GM21447 (cell line): ENCODE measurements around the gene ENOX1.

Experiments used
- ATAC-seq: cut with Tn5 transposase; IDR thresholded peaks from one replicate; pipeline ENCODE4 v1.9.1; 2021; ENCODE audit not compliant: unreplicated experiment

Gene ENOX1

GRCh38 chr13:43329702-43330101 lies 457.1 kb downstream of the ENOX1 start:
- no peak for ATAC-seq

GRCh38 chr13:43328907-43329306 lies 457.9 kb downstream of the ENOX1 start:
- ATAC-seq = no peak

- no peak for ATAC-seq
Measured at GRCh38 chr13:43326100-43326499, 460.7 kb downstream of the ENOX1 start.

- ATAC-seq = no peak
Measured at GRCh38 chr13:43325636-43326035, 461.1 kb downstream of the ENOX1 start.

GRCh38 chr13:43324129-43324528 lies 462.6 kb downstream of the ENOX1 start:
- no peak for ATAC-seq

GRCh38 chr13:43319617-43320444 lies 466.9 kb downstream of the ENOX1 start:
- no peak for ATAC-seq

GRCh38 chr13:43316946-43317353 lies 469.8 kb downstream of the ENOX1 start:
- ATAC-seq = peak; percentile 66

GRCh38 chr13:43316281-43316680 lies 470.5 kb downstream of the ENOX1 start:
- ATAC-seq = no peak

- no peak for ATAC-seq
Measured at GRCh38 chr13:43315522-43315921, 471.2 kb downstream of the ENOX1 start.

- no peak for ATAC-seq
Measured at GRCh38 chr13:43309311-43309710, 477.5 kb downstream of the ENOX1 start.

GRCh38 chr13:43307921-43308433 lies 478.8 kb downstream of the ENOX1 start:
- ATAC-seq = peak; percentile 85

GRCh38 chr13:43307221-43307920 lies 479.4 kb downstream of the ENOX1 start:
- no peak for ATAC-seq

- no peak for ATAC-seq
Measured at GRCh38 chr13:43306372-43306771, 480.4 kb downstream of the ENOX1 start.

GRCh38 chr13:43305416-43305815 lies 481.4 kb downstream of the ENOX1 start:
- ATAC-seq = no peak

- no peak for ATAC-seq
Measured at GRCh38 chr13:43304945-43305344, 481.8 kb downstream of the ENOX1 start.

- no peak for ATAC-seq
Measured at GRCh38 chr13:43304449-43304848, 482.3 kb downstream of the ENOX1 start.

- ATAC-seq = peak; percentile 57
Measured at GRCh38 chr13:43303033-43303729, 483.6 kb downstream of the ENOX1 start.

- no peak for ATAC-seq
Measured at GRCh38 chr13:43301346-43301969, 485.3 kb downstream of the ENOX1 start.

- ATAC-seq = no peak
Measured at GRCh38 chr13:43300865-43301264, 485.9 kb downstream of the ENOX1 start.

GRCh38 chr13:43299374-43299773 lies 487.4 kb downstream of the ENOX1 start:
- ATAC-seq = no peak

GRCh38 chr13:43298816-43299215 lies 488.0 kb downstream of the ENOX1 start:
- no peak for ATAC-seq
